ENCODE data around the gene NRP2. TPM values are rescaled to one million over a fixed set of nuclear protein-coding genes. Genes with fewer than 3 reads are reported as not detected.

NRP2 gene
- total and polyA plus RNA-seq, 9 donors = 47.9 to 143 (median 106) TPM

- TF ChIP-seq EP300 (IDR thresholded peaks at IDR 0.05) (no peak), CTCF (IDR thresholded peaks at IDR 0.05) (no peak), POLR2A (IDR thresholded peaks at IDR 0.05) (no peak)
- Histone ChIP-seq H3K4me1 (ENCODE audit: insufficient read depth) (peaks cover 17% of the 10 kb centered on the region), H3K27ac (no peak overlapping the region), H3K27me3 (no peaks in the 10 kb centered on the region), H3K36me3 (no peaks in the 10 kb centered on the region), H3K9me3 (no peaks in the 10 kb centered on the region), H3K4me3 (no peak overlapping the region)
- intact Hi-C loops (cut with DNase I) = no loop called here
- DNase-seq = no peak
These were observed 80.6 kb downstream of the NRP2 start for GRCh38 chr2:205762881-205763280.

GRCh38 chr2:205763708-205764211 is 81.5 kb downstream of the NRP2 start:
- intact Hi-C loops (cut with DNase I) = no loop called here
- Histone ChIP-seq H3K36me3 (no peaks in the 10 kb centered on the region), H3K27ac (peak overlapping the region in 1 of 2 donors; percentile 6), H3K4me3 (no peak overlapping the region), H3K9me3 (no peaks in the 10 kb centered on the region), H3K27me3 (no peaks in the 10 kb centered on the region), H3K4me1 (ENCODE audit: insufficient read depth) (peaks cover 10% of the 10 kb centered on the region)
- peak in 4 of 5 donors; percentile 31 to 71 (median 62) for DNase-seq
- TF ChIP-seq CTCF (IDR thresholded peaks at IDR 0.05) (no peak), POLR2A (IDR thresholded peaks at IDR 0.05) (no peak), EP300 (IDR thresholded peaks at IDR 0.05) (no peak)
- WGBS, 3 donors = 47 to 64% (median 55%) methylated on average over 21 of the region's 21 CpGs

- Histone ChIP-seq H3K27me3 (no peaks in the 10 kb centered on the region), H3K27ac (peak overlapping the region in 1 of 2 donors; percentile 6), H3K36me3 (no peaks in the 10 kb centered on the region), H3K4me1 (ENCODE audit: insufficient read depth) (peaks cover 6% of the 10 kb centered on the region), H3K4me3 (no peak overlapping the region), H3K9me3 (no peaks in the 10 kb centered on the region)
- whole genome bisulfite sequencing, 3 donors = 57 to 68% (median 68%) methylated on average over 8 of the region's 8 CpGs
- DNase-seq = no peak
- TF ChIP-seq EP300 (IDR thresholded peaks at IDR 0.05) = no peak
- no peak for TF ChIP-seq CTCF (IDR thresholded peaks at IDR 0.05)
- TF ChIP-seq POLR2A (IDR thresholded peaks at IDR 0.05) = no peak
- intact Hi-C loops (cut with DNase I) = no loop called here
These were observed 82.0 kb downstream of the NRP2 start for GRCh38 chr2:205764270-205764746.

GRCh38 chr2:205765151-205765550 is 82.8 kb downstream of the NRP2 start:
- no peaks in the 10 kb centered on the region for H3K36me3 ChIP-seq
- no peaks in the 10 kb centered on the region for H3K27me3 ChIP-seq
- no peak for DNase-seq
- 61 to 75% (median 62%) methylated on average over 8 of the region's 8 CpGs for WGBS, 3 donors
- H3K4me1 ChIP-seq (ENCODE audit: insufficient read depth) = peaks cover 5% of the 10 kb centered on the region
- intact Hi-C loops (cut with DNase I) = loop anchor here in 1 of 4 donors (5.0 kb wide), 1 partner anchor 122 kb away; no protein-coding TSS in a partner anchor
- H3K4me3 ChIP-seq = no peak overlapping the region
- no peaks in the 10 kb centered on the region for H3K9me3 ChIP-seq
- TF ChIP-seq CTCF (IDR thresholded peaks at IDR 0.05) = no peak
- no peak for TF ChIP-seq EP300 (IDR thresholded peaks at IDR 0.05)
- TF ChIP-seq POLR2A (IDR thresholded peaks at IDR 0.05) = no peak
- H3K27ac ChIP-seq = no peak overlapping the region

Data from ovary (tissue), 9 donors.